HG02759 (cell line): ENCODE measurements around the gene HYOU1.
"Not testable (repeated sequence)": the region's sequence is repeated elsewhere in the genome, so short reads cannot be mapped to it uniquely, and the experiment has no call there.

ENCODE experiments used
- ATAC-seq: cut with Tn5 transposase; IDR thresholded peaks from one replicate; pipeline ENCODE4 v1.9.1; 2021; ENCODE audit warnings: mild to moderate bottlenecking, moderate library complexity; ENCODE audit not compliant: unreplicated experiment

The HYOU1 gene, protein sequence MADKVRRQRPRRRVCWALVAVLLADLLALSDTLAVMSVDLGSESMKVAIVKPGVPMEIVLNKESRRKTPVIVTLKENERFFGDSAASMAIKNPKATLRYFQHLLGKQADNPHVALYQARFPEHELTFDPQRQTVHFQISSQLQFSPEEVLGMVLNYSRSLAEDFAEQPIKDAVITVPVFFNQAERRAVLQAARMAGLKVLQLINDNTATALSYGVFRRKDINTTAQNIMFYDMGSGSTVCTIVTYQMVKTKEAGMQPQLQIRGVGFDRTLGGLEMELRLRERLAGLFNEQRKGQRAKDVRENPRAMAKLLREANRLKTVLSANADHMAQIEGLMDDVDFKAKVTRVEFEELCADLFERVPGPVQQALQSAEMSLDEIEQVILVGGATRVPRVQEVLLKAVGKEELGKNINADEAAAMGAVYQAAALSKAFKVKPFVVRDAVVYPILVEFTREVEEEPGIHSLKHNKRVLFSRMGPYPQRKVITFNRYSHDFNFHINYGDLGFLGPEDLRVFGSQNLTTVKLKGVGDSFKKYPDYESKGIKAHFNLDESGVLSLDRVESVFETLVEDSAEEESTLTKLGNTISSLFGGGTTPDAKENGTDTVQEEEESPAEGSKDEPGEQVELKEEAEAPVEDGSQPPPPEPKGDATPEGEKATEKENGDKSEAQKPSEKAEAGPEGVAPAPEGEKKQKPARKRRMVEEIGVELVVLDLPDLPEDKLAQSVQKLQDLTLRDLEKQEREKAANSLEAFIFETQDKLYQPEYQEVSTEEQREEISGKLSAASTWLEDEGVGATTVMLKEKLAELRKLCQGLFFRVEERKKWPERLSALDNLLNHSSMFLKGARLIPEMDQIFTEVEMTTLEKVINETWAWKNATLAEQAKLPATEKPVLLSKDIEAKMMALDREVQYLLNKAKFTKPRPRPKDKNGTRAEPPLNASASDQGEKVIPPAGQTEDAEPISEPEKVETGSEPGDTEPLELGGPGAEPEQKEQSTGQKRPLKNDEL

DNA sequence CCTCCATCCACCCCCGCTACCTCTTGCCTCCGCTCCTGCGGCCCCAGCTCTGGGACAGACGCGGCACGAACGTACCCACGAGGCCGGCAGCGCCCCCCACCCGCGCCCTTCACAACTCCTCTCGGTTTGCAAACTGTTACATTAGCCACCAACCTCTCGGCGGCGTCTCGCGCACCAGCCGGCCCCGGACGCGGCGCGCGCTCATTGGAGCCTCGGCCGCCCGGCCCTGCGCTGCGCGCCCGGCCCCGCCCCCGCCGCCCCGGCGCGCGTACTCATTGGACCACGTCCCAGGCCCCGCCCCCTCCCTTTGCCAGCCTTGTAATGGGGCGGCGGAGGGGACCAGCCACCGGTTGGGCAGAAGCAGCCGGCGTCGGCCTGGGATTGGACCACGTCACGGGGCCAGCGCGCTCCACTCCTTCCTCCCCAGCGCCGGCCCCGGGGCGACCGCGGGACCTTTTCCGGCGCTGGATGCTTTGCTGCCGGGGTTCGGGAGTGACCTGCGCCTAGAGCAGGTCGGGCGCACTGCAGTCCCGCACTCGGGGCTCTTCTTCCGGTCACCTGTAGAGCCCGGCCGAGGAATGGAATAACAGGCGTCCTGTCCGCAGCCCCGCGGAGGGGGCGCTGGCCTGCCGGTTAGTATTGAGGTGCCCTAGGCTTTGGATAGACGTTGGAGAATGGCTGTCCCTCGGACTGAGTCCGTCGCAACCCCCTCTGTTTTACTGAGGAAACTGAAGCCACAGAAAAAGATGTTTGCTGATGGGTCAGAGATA, at the start of gene HYOU1:
HYOU1 (minus strand) TSS at position 206 of the 770 bp plus-strand sequence. CDS start 1,045 bp downstream, outside the sequence.
- peak; percentile 93 for ATAC-seq

- no peak for ATAC-seq
These were observed 46.8 kb upstream of the HYOU1 start for GRCh38 chr11:119103793-119104192.

DNA sequence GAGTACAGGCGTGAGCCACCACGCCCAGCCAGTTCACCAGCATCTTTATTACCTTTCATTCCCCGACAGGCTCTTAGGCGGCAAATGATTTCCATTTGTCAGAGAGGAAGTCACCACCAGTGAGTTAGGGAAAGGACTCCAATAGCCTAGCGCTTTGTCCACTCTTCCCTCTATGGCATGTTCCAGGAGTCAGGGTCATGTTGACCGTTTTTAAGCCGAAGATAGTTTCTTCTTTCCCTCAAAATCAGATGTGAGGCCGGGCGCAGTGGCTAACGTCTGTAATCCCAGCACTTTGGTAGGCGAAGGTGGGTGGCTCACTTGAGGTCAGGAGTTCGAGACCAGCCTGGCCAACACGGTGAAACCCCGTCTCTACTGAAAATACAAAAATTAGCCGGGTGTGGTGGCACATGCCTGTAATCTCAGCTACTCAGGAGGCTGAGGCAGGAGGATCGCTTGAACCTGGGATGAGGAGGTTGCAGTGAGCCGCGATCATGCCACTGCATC, 46.2 kb upstream of the HYOU1 start:
- ATAC-seq, result not testable (repeated sequence)

- ATAC-seq, result peak; percentile 79
These were observed 44.9 kb upstream of the HYOU1 start, which contains the start of gene DPAGT1 for GRCh38 chr11:119101759-119102423. DPAGT1 (minus strand) TSS chr11:119101853; CDS start chr11:119101655, 198 bp downstream.

- ATAC-seq, result peak; percentile 21
These were observed 44.2 kb upstream of the HYOU1 start for GRCh38 chr11:119100994-119101758.

DNA sequence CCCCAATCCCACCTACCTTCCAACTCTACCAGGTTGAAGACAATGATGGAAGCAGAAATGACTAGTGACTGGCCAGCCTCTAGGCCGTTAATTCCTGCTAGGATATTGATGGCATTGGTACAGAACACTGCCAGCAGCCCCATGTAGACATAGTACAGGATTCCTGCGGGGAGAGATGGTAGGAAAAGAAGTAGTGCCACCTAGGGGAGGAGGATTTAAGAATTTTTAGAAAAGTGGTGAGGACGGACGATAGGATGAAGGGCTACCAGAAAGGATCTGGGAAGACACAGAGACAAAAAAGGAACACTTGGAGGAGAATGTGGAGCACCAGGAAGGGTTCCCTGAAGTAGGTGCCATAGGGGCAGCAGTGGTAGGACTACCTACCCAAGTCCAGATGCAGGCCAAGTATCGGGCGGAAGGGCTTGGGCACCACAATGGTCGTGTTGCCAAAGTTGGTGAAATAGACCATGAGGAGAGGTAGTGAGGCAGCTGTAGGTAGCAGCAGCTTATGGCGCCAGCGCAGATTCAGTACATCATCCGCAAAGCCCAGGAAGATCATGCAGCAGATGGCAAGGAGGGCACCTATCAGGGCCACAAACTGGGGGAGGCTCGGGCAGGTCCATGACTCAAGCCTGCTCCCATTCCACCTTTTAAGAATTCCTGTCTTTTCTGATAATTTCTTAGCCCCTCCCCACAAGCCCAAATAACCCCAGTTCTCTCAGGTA, 43.4 kb upstream of the HYOU1 start:
- ATAC-seq, result no peak

DNA sequence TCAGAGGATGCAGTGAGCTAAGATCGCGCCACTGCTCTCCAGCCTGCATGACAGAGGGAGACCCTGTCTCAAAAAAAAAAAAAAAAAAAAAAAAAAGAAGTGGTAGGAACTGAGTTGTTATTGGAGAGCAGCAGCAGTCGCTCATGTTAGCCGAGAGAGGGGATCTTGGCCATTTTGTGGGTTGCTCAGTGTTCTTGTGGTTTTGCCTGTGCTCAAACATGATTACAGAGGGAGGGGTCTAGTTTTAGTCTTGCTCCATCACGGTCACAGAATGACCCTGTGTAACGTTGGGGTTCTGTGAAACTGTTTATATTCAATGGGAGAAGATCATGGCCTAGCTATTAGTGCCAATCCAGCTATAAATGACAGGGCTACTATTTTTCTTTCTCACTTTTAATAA, 42.7 kb upstream of the HYOU1 start:
- no peak for ATAC-seq

GRCh38 chr11:119095066-119095880, 38.3 kb upstream of the HYOU1 start:
- peak; percentile 85 for ATAC-seq

- ATAC-seq, result peak; percentile 47
These were observed 37.7 kb upstream of the HYOU1 start for GRCh38 chr11:119094816-119095065.

DNA sequence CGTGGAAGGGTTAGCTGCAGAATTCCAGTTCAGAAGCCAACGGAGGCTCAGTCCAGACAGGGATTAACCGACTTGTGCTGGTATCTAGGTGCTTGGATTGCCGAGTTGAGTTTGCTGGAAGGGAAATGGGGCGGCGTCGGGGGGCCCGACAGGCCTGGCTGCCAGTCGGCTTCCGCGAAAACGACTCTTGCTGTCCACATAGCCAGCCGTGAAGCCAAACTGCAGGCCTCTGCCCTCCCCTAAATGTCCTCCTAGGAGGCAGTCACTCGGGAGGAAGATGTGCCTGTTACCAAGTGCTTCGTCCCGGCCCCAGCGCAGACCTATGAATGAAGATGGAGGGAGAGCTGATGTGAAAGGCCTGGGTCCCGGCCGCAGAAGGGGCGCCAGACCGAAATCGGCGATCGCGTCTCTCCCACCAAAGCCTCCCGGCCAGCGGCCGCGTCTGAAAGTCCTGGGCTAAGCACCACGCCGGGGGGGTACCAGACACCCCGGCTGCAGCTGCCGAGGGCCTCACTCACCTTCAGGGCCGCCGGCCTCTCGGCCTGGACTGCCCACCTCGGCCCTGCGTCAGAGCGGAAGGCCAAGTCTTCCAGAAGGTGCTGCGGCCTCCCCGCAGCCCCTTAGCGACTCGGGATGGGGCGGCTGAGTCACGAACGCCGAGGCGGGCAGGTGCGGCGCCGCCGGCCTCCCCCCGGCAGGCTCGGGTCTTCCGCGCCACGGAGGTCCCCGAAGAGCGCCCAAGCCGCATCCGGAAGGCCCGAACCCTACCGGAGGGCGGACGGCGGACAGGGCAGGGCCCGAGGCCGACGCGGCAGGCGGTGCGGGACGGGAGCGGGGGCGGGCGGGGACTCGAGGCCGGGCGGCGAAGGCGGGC, 37.2 kb upstream of the HYOU1 start:
- peak; percentile 1 for ATAC-seq

- no peak for ATAC-seq
These were observed 36.2 kb upstream of the HYOU1 start for GRCh38 chr11:119092880-119093842.

GRCh38 chr11:119091966-119092879, 35.2 kb upstream of the HYOU1 start:
- ATAC-seq, result no peak

- no peak for ATAC-seq
These were observed 34.2 kb upstream of the HYOU1 start for GRCh38 chr11:119091178-119091577.

- no peak for ATAC-seq
These were observed 32.3 kb upstream of the HYOU1 start for GRCh38 chr11:119089319-119089718.

DNA sequence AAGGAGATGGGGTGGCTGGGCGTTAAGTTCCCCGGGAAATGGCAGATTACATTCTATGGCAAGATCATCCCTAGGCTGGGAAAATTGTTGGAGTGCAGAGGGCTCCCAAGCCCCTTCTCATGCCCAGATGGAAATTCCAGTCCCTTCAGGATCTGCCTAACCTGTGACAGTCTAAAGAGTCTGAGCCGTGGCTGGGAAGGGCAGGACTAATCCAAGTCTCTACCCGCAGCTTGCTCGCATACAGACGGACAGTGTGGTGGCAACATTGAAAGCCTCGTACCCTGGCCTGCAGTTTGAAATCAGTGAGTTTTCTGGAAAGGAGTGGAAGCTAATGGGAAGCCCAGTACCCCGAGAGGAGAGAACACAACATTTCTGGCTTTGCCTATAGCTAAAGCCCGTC, 31.4 kb upstream of the HYOU1 start:
- ATAC-seq, result no peak
